Measurements from ENCODE around the gene NCKAP5L. TPM values are rescaled to one million over a fixed set of nuclear protein-coding genes. Genes with fewer than 3 reads are reported as not detected.

The NCKAP5L gene
- total RNA-seq, 1 donor from 2014 or later, result 33.4 TPM

DNA sequence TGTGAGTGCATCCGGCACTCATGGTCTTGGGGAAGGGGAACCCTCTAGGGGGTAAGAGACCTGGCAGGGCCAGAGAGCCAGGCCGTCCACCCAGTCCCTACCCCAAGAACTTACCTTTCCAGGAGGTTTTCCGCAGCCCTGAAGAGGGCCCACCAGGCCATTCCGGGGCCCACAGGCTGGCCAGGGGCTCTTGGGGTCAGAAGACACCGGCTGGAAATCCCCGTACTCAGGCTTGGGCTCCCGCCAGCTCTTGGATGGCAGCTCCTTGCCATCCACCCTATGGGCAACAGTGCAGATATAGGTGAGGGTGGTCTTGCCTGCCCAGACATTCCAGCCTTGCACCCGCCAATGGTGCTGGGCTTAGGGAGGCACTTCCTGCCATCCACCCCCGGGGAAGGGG, 34.6 kb downstream of the NCKAP5L start:
- Histone ChIP-seq H3K9me3 (no peaks in the 10 kb centered on the region), H3K27me3 (no peaks in the 10 kb centered on the region), H3K4me3 (no peak overlapping the region), H3K36me3 (peaks cover 51 to 66% of the 10 kb centered on the region in 2 donors), H3K4me1 (no peaks in the 10 kb centered on the region), H3K27ac (no peak overlapping the region)
- intact Hi-C loops (cut with DNase I), result no loop called here
- no peak for DNase-seq (ENCODE audit: low spot score in 2 of 2)
- TF ChIP-seq, protein P1, sequence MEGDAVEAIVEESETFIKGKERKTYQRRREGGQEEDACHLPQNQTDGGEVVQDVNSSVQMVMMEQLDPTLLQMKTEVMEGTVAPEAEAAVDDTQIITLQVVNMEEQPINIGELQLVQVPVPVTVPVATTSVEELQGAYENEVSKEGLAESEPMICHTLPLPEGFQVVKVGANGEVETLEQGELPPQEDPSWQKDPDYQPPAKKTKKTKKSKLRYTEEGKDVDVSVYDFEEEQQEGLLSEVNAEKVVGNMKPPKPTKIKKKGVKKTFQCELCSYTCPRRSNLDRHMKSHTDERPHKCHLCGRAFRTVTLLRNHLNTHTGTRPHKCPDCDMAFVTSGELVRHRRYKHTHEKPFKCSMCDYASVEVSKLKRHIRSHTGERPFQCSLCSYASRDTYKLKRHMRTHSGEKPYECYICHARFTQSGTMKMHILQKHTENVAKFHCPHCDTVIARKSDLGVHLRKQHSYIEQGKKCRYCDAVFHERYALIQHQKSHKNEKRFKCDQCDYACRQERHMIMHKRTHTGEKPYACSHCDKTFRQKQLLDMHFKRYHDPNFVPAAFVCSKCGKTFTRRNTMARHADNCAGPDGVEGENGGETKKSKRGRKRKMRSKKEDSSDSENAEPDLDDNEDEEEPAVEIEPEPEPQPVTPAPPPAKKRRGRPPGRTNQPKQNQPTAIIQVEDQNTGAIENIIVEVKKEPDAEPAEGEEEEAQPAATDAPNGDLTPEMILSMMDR (IDR thresholded peaks at IDR 0.05), result no peak

DNA sequence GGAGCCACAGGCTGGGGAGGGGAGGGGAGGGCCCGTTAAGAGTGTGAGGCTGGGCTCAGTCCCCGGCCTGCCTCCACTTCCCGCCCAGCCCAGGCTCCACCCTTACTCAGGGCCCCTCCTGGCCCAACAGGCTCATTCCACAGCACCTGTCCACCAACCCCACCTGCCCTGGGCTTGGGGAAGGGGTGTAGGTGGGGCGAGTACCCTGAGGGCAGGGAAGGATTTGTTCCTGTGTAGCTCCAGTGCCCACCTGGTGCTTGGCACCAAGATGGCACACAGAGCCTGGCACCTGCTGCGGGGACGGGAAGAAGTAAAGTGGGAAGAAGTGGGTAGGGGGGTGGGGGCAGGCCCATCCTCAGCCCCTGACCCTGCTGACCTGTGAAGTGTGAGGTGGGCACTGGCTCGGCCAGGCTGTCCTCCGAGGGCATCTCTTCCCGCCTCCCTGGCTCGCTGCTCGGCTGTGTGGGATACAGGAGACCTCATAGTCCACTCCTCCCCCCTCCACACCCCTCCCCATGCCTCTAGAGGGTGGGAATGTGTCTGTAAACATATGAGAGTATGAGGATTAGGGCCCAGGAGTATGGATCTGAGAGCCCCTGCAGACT, 35.1 kb downstream of the NCKAP5L start:
- Histone ChIP-seq H3K4me1 (no peaks in the 10 kb centered on the region), H3K9me3 (no peaks in the 10 kb centered on the region), H3K27ac (no peak overlapping the region), H3K27me3 (no peaks in the 10 kb centered on the region), H3K4me3 (no peak overlapping the region), H3K36me3 (peaks cover 45 to 61% of the 10 kb centered on the region in 2 donors)
- TF ChIP-seq, protein P1 (IDR thresholded peaks at IDR 0.05), result no peak
- DNase-seq (ENCODE audit: low spot score in 2 of 2), result no peak
- intact Hi-C loops (cut with DNase I), result no loop called here

DNA sequence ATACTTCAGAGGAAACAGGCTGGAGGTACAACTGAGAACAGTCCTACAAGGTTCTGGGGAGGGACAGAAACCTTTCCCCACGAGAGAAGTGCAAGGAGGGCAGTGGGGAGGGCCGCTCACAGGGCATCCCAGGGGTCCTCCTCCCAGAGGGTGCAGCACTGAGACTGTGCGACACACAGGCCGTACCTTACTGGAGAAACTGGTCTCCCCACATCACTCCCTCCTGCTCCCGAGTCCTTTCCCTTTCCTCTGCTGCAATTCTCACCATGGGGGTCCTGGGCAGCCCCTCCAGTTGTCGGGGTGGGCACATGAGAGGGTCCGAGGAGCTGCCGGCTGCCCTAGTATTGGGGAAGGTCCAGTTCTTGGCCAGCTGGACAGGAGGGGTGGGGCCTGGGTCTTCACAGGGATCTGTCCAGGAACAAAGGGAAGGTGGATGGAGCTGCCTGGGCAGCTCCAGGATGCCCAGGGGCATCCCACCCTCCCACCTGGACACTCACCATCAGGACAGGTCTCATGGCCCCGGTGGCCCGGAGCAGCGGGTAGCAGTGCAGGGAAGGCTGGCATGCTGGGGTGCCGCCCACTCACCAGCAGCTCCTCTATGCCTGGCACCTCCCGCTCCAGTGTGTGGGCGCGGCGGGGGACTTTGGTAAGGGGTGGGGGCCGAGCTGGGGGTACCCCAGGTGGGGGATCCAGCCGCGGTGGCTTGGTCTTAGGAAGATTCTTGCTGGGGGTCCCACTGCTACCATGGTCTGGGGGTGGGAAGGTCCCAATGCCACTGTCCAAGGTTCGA, 35.8 kb downstream of the NCKAP5L start:
- H3K27ac ChIP-seq, result no peak overlapping the region
- no peaks in the 10 kb centered on the region for H3K27me3 ChIP-seq
- no peaks in the 10 kb centered on the region for H3K4me1 ChIP-seq
- TF ChIP-seq, protein P1 (IDR thresholded peaks at IDR 0.05), result no peak
- H3K36me3 ChIP-seq, result peaks cover 38 to 54% of the 10 kb centered on the region in 2 donors
- no peak for DNase-seq (ENCODE audit: low spot score in 2 of 2)
- no peak overlapping the region for H3K4me3 ChIP-seq
- peaks cover 0 to 4% of the 10 kb centered on the region in 2 donors for H3K9me3 ChIP-seq
- intact Hi-C loops (cut with DNase I), result no loop called here

DNA sequence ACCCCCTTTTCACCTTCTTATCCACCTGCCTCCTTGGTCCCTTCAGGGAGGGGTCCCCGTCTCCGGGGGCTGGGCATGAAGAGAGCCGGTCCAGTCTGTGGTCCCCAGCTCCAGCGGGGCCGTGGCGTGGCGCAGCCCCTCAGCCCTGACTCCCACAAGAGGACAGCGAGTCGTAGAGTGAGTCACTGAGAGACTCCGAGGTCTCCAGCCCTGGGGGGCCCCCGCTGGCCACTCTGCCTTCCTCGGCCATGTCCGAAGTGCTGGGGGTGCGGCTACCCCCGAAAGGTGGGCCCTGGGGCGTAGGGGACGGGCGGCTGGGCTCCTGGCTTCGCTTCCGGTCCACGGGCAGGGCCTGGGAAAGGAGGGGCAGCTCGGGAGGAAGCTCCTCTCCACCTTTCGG, 36.5 kb downstream of the NCKAP5L start:
- no peak overlapping the region for H3K4me3 ChIP-seq
- DNase-seq (ENCODE audit: low spot score in 2 of 2), result no peak
- H3K4me1 ChIP-seq, result no peaks in the 10 kb centered on the region
- H3K27ac ChIP-seq, result no peak overlapping the region
- intact Hi-C loops (cut with DNase I), result no loop called here
- H3K36me3 ChIP-seq, result peaks cover 32 to 47% of the 10 kb centered on the region in 2 donors
- no peaks in the 10 kb centered on the region for H3K27me3 ChIP-seq
- H3K9me3 ChIP-seq, result peaks cover 0 to 4% of the 10 kb centered on the region in 2 donors
- TF ChIP-seq, protein P1 (IDR thresholded peaks at IDR 0.05), result no peak

DNA sequence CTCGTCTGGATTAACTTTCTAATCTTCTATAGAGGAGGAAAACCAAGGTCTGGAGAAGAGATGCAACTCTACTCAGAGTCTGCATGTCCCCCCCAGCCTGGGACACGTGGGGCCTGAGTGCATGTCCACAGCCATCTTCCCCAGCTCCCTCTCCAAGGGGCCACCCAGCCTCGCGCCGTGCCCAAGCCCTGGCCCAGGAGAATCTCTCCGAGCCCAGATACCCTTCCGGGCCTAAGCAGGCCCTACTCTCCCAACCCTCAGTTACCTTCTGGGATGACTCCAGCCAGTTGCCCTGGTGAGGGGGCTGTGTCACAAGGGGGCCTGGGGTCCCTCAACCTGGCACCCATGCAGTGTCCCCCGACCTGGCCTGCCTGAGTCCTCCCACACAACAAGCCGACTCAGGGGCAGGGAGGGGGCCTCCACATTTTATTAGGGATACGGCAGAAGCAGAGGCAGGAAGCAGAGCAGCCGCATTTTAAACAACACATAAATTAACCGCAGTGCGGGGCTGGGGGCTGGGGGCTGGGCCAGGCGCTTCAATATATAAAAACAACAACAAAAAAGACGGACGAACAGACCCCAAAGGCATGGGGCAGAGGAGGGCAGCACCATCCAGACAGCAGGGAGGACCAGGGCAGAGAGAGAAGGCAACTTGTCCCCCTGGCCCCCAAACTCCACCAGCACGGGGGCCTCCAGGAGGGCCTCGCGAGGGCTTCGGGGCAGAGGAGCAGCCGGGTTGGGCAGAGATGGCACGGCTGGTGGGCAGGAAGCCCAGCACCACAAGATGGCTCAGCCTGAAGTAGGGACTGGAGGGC, 37.3 kb downstream of the NCKAP5L start:
- H3K36me3 ChIP-seq, result peaks cover 24 to 40% of the 10 kb centered on the region in 2 donors
- no peaks in the 10 kb centered on the region for H3K4me1 ChIP-seq
- TF ChIP-seq, protein P1 (IDR thresholded peaks at IDR 0.05), result no peak
- peaks cover 0 to 4% of the 10 kb centered on the region in 2 donors for H3K9me3 ChIP-seq
- no peaks in the 10 kb centered on the region for H3K27me3 ChIP-seq
- H3K4me3 ChIP-seq, result no peak overlapping the region
- intact Hi-C loops (cut with DNase I), result no loop called here
- DNase-seq (ENCODE audit: low spot score in 2 of 2), result no peak
- no peak overlapping the region for H3K27ac ChIP-seq
